GM13977 (cell line): Measurements from ENCODE around the gene KLHDC10.

Experiments used
- DNase-seq: peaks from one replicate; pipeline ENCODE4 v3.0.0; 2012; ENCODE audit warnings: low spot score
- CTCF ChIP-seq: IDR thresholded peaks from 2 replicates; pipeline ENCODE4 v1.5.1; 2012; ENCODE audit warnings: mild to moderate bottlenecking, control low read depth; ENCODE audit not compliant: insufficient read depth; ENCODE audit errors: extremely low read depth, missing control alignments
- in situ Hi-C: fragments of 300-500 bp; cut with MboI; formaldehyde crosslinking; loops from one replicate; pipeline ENCODE4 v1.12.0; 2022; ENCODE audit warnings: low sequenced_read_pairs, low pct_unique_long_range_greater_than_20kb, mixed read lengths, inconsistent platforms; ENCODE audit not compliant: unreplicated experiment

KLHDC10 gene

GRCh38 chr7:130069978-130070860 is at the start of gene KLHDC10:
TSS of gene KLHDC10 (plus strand) at chr7:130070534. CDS start at chr7:130070644, 110 bp downstream.
- TF ChIP-seq CTCF: no peak
- in situ Hi-C loops: loop anchor here (10.0 to 25.0 kb wide), 2 partner anchors 685 to 767 kb away; no protein-coding TSS in a partner anchor
- peak; percentile 98 for DNase-seq

- in situ Hi-C loops: loop anchor here (25.0 kb wide), 2 partner anchors 359 to 659 kb away; no protein-coding TSS in a partner anchor
- no peak for DNase-seq
- no peak for TF ChIP-seq CTCF
Observed at GRCh38 chr7:130021105-130021834, 49.1 kb upstream of the KLHDC10 start.

- in situ Hi-C loops: loop anchor here (25.0 kb wide), 2 partner anchors 360 to 660 kb away; no protein-coding TSS in a partner anchor
- no peak for TF ChIP-seq CTCF
- no peak for DNase-seq
Observed at GRCh38 chr7:130022115-130022514, 48.2 kb upstream of the KLHDC10 start.

- no peak for TF ChIP-seq CTCF
- in situ Hi-C loops: loop anchor here (25.0 kb wide), 2 partner anchors 360 to 660 kb away; no protein-coding TSS in a partner anchor
- DNase-seq: no peak
Observed at GRCh38 chr7:130022623-130023175, 47.6 kb upstream of the KLHDC10 start.

- in situ Hi-C loops: loop anchor here (25.0 kb wide), 2 partner anchors 362 to 662 kb away; no protein-coding TSS in a partner anchor
- DNase-seq: no peak
- no peak for TF ChIP-seq CTCF
Observed at GRCh38 chr7:130024390-130024789, 45.9 kb upstream of the KLHDC10 start.

DNA sequence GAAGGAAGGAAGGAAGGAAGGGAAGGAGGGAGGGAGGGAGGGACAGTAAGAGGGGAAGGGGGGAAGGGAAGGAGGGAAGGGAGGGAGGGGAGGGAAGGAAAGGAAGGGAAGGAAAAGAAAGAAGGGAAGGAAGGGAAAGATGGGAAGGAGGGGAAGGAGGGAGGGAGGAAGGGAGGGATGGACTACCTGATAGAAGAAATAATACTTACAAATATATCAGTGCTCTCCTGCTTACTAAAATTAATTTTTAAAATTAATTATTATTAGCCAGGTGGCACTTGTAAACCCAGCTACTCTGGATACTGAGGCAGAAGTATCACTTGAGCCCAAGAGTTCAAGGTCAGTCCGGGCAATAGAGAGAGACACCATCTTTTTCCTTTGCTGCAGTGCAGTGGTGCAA is 37.6 kb upstream of the KLHDC10 start:
- no peak for TF ChIP-seq CTCF
- in situ Hi-C loops: no loop called here
- DNase-seq: no peak
